ENCODE data around the gene RPL22. TPM values are rescaled to one million over a fixed set of nuclear protein-coding genes. Genes with fewer than 3 reads are reported as not detected.

RPL22 gene
- 100 to 1,000 TPM in 3 of 4 donors, 10 to 100 TPM in 1; 56.5 to 170 (median 106) TPM for total RNA-seq

- Histone ChIP-seq H3K27ac (peak within 1 kb of the TSS; percentile 81 to 89 (median 88)), H3K9me3 (no peaks in the 10 kb centered on the region), H3K36me3 (peaks cover 0 to 24% (median 11%) of the 10 kb centered on the region in 4 donors), H3K27me3 (no peaks in the 10 kb centered on the region), H3K4me1 (peaks cover 13 to 32% (median 19%) of the 10 kb centered on the region in 4 donors), H3K4me3 (peak within 1 kb of the TSS; percentile 87 to 99 (median 94))
- WGBS, 2 donors (ENCODE audit: low coverage in 1 of 2), result 3 to 10% methylated on average over 2 to 50 of the region's 53 CpGs
- in situ Hi-C loops (cut with MboI; ENCODE audit: low pct_ligation_motif_present in 1 of 4, low pct_unique_long_range_greater_than_20kb in 1 of 4, low sequenced_read_pairs in 3 of 4) (no loop called here), intact Hi-C loops (cut with DNase I; ENCODE audit: low total_unique reads) (no loop called here)
- peak; percentile 99 for DNase-seq
- TF ChIP-seq POLR2A (IDR thresholded peaks at IDR 0.05) (peak; percentile 75), POLR2AphosphoS5 (IDR thresholded peaks at IDR 0.05) (peak; percentile 86 to 93 (median 92)), CTCF (IDR thresholded peaks at IDR 0.05) (no peak)
Observed at GRCh38 chr1:6199298-6200187, at the start of gene RPL22. Gene RPL22 (minus strand): TSS chr1:6199595. CDS start chr1:6199573, 22 bp downstream.

- Histone ChIP-seq H3K9me3 (no peaks in the 10 kb centered on the region), H3K36me3 (no peaks in the 10 kb centered on the region), H3K27me3 (peaks cover 93% of the 10 kb centered on the region), H3K27ac (no peak overlapping the region), H3K4me1 (peaks cover 14 to 35% (median 31%) of the 10 kb centered on the region in 4 donors), H3K4me3 (no peak overlapping the region)
- DNase-seq, result no peak
- in situ Hi-C loops (cut with MboI; ENCODE audit: low pct_ligation_motif_present in 1 of 4, low pct_unique_long_range_greater_than_20kb in 1 of 4, low sequenced_read_pairs in 3 of 4) (loop anchor here in 3 of 4 donors (5.0 to 25.0 kb wide), 3 partner anchors 94 to 164 kb away; partner anchors contain the start of genes ESPN (in 1 of the 3) and HES2 (in 1 of the 3)), intact Hi-C loops (cut with DNase I; ENCODE audit: low total_unique reads) (loop anchor here (5.0 kb wide), 2 partner anchors 94 to 159 kb away; no protein-coding TSS in a partner anchor)
- no peak for TF ChIP-seq CTCF (IDR thresholded peaks at IDR 0.05)
- no peak for TF ChIP-seq EP300 (IDR thresholded peaks at IDR 0.05; ENCODE audit: low read depth)
- no peak for TF ChIP-seq POLR2AphosphoS5 (IDR thresholded peaks at IDR 0.05)
- TF ChIP-seq POLR2A (IDR thresholded peaks at IDR 0.05), result no peak
- WGBS, 2 donors (ENCODE audit: low coverage in 1 of 2), result 79% methylated on average over 14 of the region's 14 CpGs; no CpG with 5 or more reads in 1 of the 2 donors
Observed at GRCh38 chr1:6248161-6248776, 48.9 kb upstream of the RPL22 start.

- TF ChIP-seq POLR2A (IDR thresholded peaks at IDR 0.05) (no peak), CTCF (IDR thresholded peaks at IDR 0.05) (no peak)
- H3K9me3 ChIP-seq, result no peaks in the 10 kb centered on the region
- H3K4me3 ChIP-seq, result no peak overlapping the region
- in situ Hi-C loops (cut with MboI; ENCODE audit: low pct_ligation_motif_present in 1 of 4, low pct_unique_long_range_greater_than_20kb in 1 of 4, low sequenced_read_pairs in 3 of 4), result loop anchor here in 3 of 4 donors (5.0 to 25.0 kb wide), 3 partner anchors 95 to 165 kb away; partner anchors contain the start of genes ESPN (in 1 of the 3) and HES2 (in 1 of the 3)
- DNase-seq, result no peak
- WGBS, 2 donors (ENCODE audit: low coverage in 1 of 2), result 53 to 54% methylated on average over 2 to 5 of the region's 5 CpGs
- peaks cover 96% of the 10 kb centered on the region for H3K27me3 ChIP-seq
- H3K36me3 ChIP-seq, result no peaks in the 10 kb centered on the region
- peaks cover 14 to 36% (median 31%) of the 10 kb centered on the region in 4 donors for H3K4me1 ChIP-seq
- intact Hi-C loops (cut with DNase I; ENCODE audit: low total_unique reads), result loop anchor here (5.0 kb wide), 2 partner anchors 95 to 160 kb away; no protein-coding TSS in a partner anchor
- H3K27ac ChIP-seq, result no peak overlapping the region
Observed at GRCh38 chr1:6247651-6248050, 48.3 kb upstream of the RPL22 start.

Data from transverse colon (tissue), 4 donors.